A549 (cell line): ENCODE data around the gene TIMP3.

Experiments used
- CBX8 ChIP-seq: fragments of 200-600 bp; sonication (generic); IDR thresholded peaks from 2 replicates; pipeline ENCODE4 v1.6.1; 2016
- CHD2 ChIP-seq: fragments of 150-350 bp; IDR thresholded peaks from 2 replicates; pipeline ENCODE4 v1.6.1; 2014; ENCODE audit warnings: low read length; ENCODE audit not compliant: partially characterized antibody
- EP300 ChIP-seq, 2 experiments: fragments of >200 bp; sonication (Bioruptor Twin); formaldehyde crosslinking; IDR thresholded peaks; 2 replicates in 1 of 2; 3 replicates in 1 of 2; pipeline ENCODE4 v1.6.1; 2016 to 2017
- KDM1A ChIP-seq: fragments of 200-600 bp; sonication (generic); IDR thresholded peaks from 2 replicates; pipeline ENCODE4 v1.6.1; 2016; ENCODE audit warnings: low read depth, mild to moderate bottlenecking
- MYC ChIP-seq: IDR thresholded peaks from 2 replicates; pipeline ENCODE4 v1.6.1; 2012; ENCODE audit warnings: mild to moderate bottlenecking, inconsistent platforms, low read length, improper control_type of control experiment, borderline replicate concordance
- PHF8 ChIP-seq: fragments of 200-600 bp; sonication (generic); IDR thresholded peaks from 2 replicates; pipeline ENCODE4 v1.6.1; 2016; ENCODE audit warnings: low read depth, mild to moderate bottlenecking, antibody characterized with exemption, moderate library complexity, borderline replicate concordance
- POLR2A ChIP-seq: IDR thresholded peaks from 2 replicates; pipeline ENCODE4 v1.6.1; 2012; ENCODE audit warnings: mild to moderate bottlenecking, low read length
- RFX5 ChIP-seq: fragments of 450-650 bp; IDR thresholded peaks from 2 replicates; pipeline ENCODE4 v1.7.1; 2014; ENCODE audit warnings: antibody characterized with exemption, mild to moderate bottlenecking, moderate library complexity
- SMC3 ChIP-seq: fragments of >200 bp; sonication (Bioruptor Twin); formaldehyde crosslinking; IDR thresholded peaks from 3 replicates; pipeline ENCODE4 v1.6.1; 2018; ENCODE audit warnings: inconsistent platforms
- TF ChIP-seq, protein P1 (sequence below): IDR thresholded peaks from 2 replicates; pipeline ENCODE4 v1.6.1; 2012
- TF ChIP-seq, protein P2 (sequence below): fragments of >200 bp; sonication (Bioruptor Twin); formaldehyde crosslinking; IDR thresholded peaks from 3 replicates; pipeline ENCODE4 v1.5.1; 2016

DNA sequence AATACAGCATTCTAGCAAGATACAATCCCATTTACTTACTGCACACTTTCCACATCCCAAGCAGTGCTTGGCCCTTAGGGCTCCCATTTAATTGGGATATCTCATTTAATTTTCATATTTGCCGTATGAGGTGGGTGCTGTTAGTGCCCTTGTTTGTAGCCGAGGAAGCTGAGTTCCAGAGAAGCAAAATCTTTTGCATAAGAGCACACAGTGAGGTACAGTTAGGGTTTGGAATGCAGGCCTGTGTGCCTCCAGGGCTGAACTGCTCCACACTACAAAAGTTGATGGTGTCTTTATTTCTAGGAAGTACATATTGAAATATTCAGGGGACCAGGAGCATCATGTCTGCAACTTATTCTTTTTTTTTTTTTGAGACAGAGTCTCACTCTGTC lies 15.5 kb upstream of the TIMP3 start:
- TF ChIP-seq KDM1A = no peak
- TF ChIP-seq, protein P1, sequence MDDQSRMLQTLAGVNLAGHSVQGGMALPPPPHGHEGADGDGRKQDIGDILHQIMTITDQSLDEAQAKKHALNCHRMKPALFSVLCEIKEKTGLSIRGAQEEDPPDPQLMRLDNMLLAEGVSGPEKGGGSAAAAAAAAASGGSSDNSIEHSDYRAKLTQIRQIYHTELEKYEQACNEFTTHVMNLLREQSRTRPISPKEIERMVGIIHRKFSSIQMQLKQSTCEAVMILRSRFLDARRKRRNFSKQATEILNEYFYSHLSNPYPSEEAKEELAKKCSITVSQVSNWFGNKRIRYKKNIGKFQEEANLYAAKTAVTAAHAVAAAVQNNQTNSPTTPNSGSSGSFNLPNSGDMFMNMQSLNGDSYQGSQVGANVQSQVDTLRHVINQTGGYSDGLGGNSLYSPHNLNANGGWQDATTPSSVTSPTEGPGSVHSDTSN = no peak
- TF ChIP-seq CHD2 = no peak
- TF ChIP-seq POLR2A = no peak
- TF ChIP-seq EP300 (IDR thresholded peaks at IDR 0.05) = no peak
- no peak for TF ChIP-seq PHF8
- no peak for TF ChIP-seq MYC
- no peak for TF ChIP-seq CBX8
- TF ChIP-seq, protein P2, sequence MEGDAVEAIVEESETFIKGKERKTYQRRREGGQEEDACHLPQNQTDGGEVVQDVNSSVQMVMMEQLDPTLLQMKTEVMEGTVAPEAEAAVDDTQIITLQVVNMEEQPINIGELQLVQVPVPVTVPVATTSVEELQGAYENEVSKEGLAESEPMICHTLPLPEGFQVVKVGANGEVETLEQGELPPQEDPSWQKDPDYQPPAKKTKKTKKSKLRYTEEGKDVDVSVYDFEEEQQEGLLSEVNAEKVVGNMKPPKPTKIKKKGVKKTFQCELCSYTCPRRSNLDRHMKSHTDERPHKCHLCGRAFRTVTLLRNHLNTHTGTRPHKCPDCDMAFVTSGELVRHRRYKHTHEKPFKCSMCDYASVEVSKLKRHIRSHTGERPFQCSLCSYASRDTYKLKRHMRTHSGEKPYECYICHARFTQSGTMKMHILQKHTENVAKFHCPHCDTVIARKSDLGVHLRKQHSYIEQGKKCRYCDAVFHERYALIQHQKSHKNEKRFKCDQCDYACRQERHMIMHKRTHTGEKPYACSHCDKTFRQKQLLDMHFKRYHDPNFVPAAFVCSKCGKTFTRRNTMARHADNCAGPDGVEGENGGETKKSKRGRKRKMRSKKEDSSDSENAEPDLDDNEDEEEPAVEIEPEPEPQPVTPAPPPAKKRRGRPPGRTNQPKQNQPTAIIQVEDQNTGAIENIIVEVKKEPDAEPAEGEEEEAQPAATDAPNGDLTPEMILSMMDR = no peak
- TF ChIP-seq RFX5 = no peak
- no peak for TF ChIP-seq SMC3
